NCI-H1436 treated with DMSO at 0.1 percent for 48 hours (cell line): ENCODE results near the gene UCHL3.
A peak's percentile ranks its signal among the peaks of the same experiment; 100 is the strongest.
"Not testable (repeated sequence)": the region's sequence is repeated elsewhere in the genome, so short reads cannot be mapped to it uniquely, and the experiment has no call there.

ENCODE experiments used
- DNase-seq: peaks from one replicate; lab custom pipeline; 2025; lab: John Stamatoyannopoulos, UW

UCHL3 gene

GRCh38 chr13:75549262-75550158, at the start of gene UCHL3:
Gene UCHL3, plus strand, starts transcription at chr13:75549791. Its CDS starts 30 bp downstream, at chr13:75549821.
- DNase-seq = peak; percentile 93

GRCh38 chr13:75505327-75505726, 44.3 kb upstream of the UCHL3 start:
- DNase-seq = no peak

DNA sequence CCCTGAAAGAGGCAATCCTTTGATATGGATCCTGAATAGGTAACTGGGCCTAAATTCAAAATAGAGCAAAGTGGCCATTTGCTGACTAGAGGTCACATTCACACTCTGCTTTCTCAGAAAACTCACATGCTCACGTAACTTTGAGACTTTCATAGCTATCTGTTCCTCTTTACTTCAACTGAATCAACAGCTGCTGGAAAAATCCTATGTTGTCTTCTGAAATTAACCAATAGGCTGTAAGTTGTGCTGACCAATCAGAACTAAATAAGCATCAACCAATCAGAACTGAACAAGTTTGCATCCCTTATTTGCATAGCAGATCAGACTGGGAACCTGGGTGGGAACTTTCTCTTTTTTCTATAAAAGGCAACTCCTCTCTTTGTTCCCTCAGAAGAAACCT, 43.6 kb upstream of the UCHL3 start:
- no peak for DNase-seq

DNA sequence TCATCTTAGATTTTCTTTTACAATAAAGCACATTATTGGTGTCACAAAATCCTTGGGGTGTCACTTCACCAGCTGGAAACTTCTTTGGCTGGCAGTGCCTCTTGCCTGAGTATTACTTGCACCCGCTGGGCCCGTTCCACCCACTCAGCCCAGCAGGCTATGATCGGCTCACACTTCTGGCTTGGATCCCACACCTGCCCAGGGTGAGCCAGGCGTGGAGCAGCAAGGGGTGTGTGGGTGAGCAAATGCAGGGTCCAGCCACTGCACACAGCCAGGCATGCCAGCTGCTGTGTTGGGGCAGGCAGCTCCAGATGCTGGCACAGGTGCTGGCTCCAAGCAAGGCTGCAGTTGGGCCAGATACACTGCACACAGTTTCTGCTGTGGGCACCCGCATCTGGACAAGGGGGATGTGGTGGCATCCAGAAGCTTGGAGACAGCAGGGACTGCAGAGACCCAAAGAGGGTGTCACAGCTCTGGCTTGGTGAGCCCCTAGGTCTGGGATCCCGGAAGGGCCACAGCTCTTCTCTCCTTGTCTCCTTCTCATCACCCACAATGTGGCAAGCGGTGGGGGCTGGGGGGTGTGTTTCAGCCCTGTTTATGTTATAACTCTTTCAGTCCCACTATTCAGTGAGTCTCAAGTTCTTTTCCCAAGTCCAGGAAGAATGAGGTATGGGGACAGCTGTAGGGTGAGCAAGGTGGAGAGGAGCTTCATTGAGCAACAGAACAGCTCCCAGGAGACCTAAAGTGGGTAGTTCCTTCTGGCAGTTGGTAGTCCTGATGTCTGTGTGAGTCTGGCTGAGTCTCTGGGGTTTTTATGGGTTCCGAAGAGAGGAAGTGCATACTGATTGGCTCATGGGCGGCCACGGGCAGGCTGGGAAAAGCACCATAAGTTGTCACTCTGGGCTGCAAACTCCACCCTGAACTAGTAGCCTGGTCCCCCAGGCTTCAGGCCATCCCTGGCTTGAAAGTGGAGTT, 42.3 kb upstream of the UCHL3 start:
- no peak for DNase-seq

GRCh38 chr13:75508002-75508548, 41.5 kb upstream of the UCHL3 start:
- DNase-seq = no peak

DNA sequence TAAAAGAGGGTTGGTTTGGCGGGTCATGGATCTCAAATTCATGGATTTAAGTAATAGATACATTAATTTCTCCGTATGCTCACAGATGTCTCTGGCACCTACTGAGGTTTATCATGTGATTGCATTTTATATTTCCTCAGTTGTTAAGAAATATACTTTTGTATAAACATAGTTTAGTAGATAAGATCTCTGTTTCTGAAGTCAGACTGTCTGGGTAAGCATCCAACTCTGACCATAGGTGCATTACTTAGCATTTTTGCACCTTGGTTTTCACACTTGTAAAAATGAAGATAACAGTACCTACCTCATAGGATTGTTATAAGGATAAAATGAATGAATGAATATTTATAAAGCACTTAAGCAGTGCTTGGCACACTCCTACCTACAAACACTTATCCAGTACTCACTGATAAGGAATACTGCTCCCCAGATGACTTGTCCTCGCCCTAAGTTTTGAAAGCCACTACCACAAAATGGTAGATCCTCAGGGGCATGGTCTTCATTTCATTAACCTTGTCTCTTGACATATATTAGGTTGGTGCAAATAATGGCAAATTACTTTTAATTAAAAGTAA, 38.5 kb upstream of the UCHL3 start:
- DNase-seq = no peak

GRCh38 chr13:75512253-75512652, 37.3 kb upstream of the UCHL3 start:
- no peak for DNase-seq

GRCh38 chr13:75513271-75513670, 36.3 kb upstream of the UCHL3 start:
- DNase-seq = no peak

DNA sequence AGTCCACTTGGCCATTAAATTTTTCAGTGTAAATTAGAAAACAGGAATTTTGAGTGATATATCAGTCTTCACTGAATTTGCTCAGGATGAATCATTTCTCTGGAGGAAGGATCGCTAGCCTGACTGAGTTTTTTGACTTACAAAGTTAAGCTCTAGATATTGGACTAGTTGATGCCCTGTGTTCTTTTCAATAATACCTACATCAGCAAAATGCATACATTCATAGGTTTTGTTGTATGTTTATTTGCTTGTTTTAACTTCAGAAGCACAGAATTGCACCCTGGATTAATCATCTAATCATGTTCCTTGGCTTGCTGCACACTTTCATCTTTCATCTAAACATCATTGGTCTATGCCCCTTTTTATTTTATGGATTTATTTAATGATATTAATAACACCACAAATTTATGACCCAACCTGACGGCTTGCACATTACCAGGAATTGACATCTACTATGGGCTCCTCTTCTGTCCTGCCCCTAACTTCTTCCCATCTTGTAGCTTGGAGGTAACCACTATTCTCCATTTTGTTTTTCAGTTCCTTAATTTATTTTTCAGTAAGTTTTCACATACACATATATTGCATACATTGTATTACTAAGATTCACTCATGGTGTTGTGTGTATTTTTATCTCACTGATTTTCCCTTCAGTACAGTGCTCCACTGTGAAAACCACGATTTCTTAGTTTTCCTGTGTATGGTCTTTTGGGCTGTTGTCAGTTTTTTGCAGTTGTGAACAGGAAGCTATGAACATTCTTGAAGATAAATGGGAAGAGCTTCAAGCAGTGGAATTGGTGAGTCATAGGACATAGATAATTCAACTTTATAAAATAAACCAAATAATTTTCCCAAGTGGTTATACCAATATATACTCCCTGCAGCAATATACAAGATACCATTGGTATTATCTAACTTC, 35.3 kb upstream of the UCHL3 start:
- DNase-seq = no peak

- DNase-seq = no peak
These were observed 31.0 kb upstream of the UCHL3 start for GRCh38 chr13:75518439-75519088.

- no peak for DNase-seq
These were observed 27.6 kb upstream of the UCHL3 start for GRCh38 chr13:75521956-75522355.

GRCh38 chr13:75530549-75530961, 19.0 kb upstream of the UCHL3 start:
- no peak for DNase-seq

DNA sequence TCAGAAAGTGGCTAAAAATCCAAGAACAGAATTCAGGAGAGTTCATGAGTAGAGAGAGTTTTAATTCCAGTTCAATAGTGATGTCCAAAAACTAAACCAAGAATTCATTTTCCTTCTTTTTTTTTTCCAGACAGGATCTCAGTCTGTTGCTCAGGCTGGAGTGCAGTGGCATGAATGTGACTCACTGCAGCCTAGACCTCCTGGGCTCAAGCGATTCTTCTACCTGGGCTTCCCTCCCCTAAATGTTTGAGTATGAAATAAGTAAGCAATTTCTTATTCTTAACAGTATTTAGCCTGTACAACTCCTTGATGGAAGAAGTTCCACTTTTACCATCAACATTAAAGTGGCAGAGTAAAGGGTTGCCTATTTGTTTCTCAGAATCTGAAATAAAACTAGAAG, 15.7 kb upstream of the UCHL3 start:
- no peak for DNase-seq

DNA sequence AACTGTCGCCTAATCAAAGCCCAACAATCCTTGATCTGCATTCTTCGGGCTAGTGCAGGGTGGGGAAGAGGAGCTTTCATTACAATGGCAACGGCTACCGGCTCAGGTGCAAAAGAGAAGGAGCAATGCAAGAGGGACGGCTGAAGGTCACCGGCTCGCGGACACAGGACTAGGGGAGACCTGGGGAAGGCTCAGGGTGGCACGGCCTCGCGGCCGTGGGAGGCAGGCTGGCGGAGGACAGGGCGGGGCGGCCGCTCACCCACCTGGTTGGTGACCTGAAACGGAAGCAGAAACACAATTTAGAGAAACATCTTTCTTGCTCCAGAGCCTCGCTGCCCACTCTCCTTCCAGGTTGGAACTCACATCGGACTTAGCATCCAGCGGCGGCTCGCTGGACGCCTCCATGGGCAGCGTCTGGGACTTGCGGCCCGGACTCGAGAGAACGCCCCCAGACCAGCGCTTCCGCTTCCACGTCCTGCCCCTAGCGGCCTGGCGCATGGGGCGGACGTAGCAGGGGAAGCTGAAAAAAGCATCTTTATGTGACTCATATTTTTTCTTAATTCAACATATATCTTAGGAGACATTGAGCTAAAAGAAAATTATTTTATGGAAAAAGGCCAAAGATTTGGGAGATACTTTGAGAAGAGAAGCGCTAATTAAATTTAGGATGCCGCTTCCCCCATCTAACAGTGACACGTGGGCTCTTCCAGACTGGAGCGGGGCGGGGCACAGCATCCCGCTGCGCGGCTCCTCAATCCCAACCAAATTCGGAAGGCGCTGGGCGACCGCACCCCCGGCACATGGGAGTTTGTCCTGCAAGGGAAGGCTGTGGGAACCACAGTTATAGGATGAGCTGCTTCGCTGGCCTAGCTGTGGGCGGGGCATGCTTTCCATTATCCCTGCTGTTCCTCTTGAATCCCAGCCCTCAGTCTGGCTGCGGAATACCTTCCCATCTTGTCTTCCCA, 11.9 kb upstream of the UCHL3 start, which contains the start of gene COMMD6:
TSS of gene COMMD6 (minus strand) at position 441 of the 965 bp plus-strand sequence. CDS start at position 405, 36 bp downstream.
- peak; percentile 39 for DNase-seq

DNA sequence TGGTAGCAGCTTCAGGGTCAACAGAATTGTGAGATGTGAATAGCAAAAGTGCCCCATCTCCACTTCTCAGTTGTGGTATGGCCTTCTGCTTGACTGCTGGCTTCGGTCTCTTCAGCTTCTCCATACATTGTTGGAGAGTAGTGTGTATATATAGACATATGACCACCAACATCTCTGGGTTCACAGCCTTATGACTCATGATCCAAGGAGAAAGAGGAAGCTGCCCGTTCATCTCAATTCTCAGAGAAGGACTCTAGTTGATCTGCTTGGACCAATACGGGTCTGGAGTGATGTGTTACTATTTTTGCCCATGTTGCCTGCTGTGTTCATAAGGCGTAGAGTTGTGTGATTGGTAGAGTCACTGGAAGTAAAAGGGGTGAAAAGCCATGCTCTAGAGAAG, 8.3 kb upstream of the UCHL3 start:
- no peak for DNase-seq

- DNase-seq = no peak
These were observed 7.6 kb upstream of the UCHL3 start for GRCh38 chr13:75541961-75542360.

- DNase-seq = no peak
These were observed 4.8 kb upstream of the UCHL3 start for GRCh38 chr13:75544681-75545330.

DNA sequence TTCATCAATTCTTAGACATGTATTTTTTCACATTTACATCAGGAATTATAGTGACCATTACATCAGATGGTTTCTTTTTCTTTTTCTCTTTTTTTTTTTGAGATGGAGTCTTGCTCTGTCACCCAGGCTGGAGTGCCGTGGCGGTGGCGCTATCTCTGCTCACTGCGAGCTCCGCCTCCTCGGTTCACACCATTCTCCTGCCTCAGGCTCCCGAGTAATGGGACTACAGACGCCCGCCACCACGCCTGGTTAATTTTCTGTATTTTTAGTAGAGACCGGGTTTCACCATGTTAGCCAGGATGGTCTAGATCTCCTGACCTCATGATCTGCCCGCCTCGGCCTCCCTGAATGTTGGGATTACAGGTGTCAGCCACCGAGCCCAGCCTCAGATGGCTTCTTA, 4.2 kb upstream of the UCHL3 start:
- not testable (repeated sequence) for DNase-seq

DNA sequence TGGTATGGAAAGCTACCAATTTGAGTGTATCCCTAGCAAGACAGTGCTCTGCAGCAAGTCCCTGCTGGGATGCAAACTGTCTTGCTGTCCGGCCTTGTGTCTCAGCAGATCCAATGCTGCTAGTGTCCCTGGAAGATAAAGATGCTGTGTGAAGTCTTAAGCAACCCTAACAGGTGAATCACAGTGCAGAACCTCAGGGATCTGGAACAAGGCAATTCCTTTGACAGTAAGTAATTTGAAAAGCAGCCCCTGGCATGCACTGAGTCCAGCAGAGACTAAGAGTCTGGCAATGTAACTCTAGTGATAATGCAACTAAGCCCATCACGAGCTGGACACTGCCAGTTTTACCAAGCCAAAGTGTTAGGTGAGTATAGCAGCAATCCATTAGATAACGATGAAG, 1.7 kb upstream of the UCHL3 start:
- no peak for DNase-seq
